GM19467 (cell line): ENCODE measurements around the gene ZNF74.
"Not testable (repeated sequence)": the region's sequence is repeated elsewhere in the genome, so short reads cannot be mapped to it uniquely, and the experiment has no call there.

ENCODE experiments used
- ATAC-seq: cut with Tn5 transposase; IDR thresholded peaks from one replicate; pipeline ENCODE4 v1.9.1; 2021; ENCODE audit warnings: mild to moderate bottlenecking, moderate library complexity; ENCODE audit not compliant: unreplicated experiment

Gene ZNF74

GRCh38 chr22:20441631-20442484 lies 47.9 kb downstream of the ZNF74 start:
- no peak for ATAC-seq

DNA sequence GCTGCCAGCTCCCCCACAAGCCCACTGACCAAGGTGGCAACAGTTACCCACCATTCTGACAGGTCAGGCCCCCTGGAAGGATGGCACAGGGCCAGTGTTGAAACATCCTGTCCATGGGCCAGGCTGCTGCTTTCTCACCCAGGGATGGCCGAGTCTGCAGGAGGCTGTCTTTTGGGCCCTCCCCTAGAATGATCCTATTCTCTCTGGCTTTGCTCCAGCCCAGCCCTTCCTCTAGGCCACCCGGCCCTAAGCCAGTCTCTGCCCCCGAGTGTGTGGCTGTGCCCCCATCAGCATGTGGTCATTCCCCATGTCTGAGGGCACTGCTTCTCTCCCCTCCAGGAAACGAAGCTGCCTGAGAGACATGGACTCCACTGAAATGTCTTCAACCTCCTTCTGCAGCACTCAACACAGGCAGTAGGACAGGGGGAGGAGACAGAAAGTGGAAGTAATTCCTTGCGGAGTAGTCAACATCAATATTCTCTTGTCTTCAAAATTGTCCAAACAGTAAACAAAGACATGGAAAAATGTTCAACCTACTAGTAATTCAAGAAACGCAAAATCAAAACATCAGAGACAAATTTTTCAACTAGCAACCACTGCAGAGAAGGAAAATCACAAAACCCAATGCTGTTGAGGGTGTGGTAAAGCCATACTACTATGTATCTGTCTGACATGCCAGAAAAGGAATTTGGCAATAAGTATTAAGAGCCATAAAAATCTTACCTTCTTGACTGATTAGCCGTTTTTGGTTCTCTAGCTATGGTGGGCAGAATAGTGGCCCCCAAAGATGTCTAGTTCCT lies 48.7 kb downstream of the ZNF74 start:
- ATAC-seq: no peak

DNA sequence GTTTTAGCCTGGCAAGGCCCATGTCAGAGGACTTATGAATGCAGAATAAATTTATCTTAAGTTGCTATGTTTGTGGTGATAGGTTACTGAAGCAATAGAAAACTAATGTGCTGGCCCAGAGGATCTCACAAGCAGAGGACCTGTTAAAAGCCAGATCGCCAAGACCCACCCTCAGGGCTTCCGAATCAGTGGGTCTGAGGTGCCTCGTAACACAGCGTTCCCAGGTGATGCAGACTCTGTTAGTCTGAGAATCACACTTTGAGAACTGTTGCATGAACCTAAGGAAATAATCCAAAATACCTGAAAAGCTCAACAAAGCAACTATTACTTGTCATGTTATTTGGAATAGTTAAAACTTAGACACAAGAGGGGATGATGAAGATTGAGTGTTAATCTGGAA lies 50.4 kb downstream of the ZNF74 start:
- no peak for ATAC-seq

DNA sequence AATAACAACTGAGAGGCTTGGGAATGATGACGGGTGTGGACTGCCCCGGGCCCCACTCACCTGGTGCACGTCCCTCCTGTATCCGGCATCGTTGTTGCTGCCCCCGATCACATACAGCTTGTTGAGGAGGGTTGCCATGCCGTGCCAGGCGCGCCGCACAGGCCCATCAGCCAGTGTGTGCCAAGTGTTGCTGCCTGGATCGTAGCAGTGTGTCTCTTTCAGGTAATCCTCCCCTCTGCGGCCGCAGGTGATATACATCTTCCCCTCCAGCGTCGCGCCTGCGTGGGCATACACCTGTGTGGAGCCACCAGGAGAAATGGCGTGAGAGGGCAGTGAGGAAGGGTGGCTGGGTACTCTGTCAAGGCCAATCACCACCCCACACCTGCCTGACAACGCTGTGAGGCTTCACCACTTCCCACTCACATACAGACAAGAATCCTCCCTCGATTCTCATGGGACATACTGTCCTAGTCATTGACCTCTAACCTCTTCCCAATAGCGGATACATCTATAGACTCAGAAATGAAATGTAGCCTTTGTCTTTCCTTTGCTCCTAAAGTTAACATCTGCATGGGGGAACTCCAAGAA lies 52.5 kb downstream of the ZNF74 start:
- no peak for ATAC-seq

DNA sequence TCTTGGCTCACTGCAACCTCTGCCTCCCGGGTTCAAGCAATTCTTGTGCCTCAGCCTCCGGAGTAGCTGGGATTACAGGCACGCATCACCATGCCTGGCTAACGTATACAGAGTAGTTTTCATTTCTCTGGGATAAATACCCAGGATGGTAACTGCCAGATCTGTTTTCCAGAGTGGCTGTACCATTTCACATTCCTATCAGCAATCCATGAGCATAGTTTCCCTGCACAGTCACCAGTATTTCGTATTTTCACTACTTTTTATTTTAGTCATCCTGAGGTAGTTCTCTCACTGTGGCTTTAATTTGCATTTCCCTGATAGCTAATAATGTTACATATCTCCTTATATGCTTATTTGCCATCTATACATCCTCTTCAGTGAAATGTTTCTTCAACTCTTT lies 54.7 kb downstream of the ZNF74 start:
- ATAC-seq: no peak

- ATAC-seq: no peak
Measured at GRCh38 chr22:20449819-20450550, 56.0 kb downstream of the ZNF74 start.

DNA sequence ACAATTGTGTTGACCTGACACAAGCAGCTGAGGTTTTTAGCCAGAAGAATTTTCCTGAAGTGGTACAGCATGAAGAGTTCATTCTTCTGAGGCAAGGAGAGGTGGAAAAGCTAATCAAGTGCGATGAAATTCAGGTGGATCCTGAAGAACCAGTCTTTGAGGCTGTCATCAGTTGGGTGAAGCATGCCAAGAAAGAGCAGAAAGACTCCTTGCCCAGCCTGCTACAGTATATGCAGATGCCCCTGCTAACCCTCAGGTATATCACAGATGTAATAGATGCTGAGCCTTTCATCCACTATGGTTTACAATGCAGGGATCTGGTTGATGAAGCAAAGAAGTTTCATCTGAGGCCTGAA lies 56.6 kb downstream of the ZNF74 start:
- no peak for ATAC-seq

GRCh38 chr22:20451129-20451778 lies 57.3 kb downstream of the ZNF74 start:
- ATAC-seq: not testable (repeated sequence)

GRCh38 chr22:20451920-20452319 lies 58.0 kb downstream of the ZNF74 start:
- ATAC-seq: no peak

DNA sequence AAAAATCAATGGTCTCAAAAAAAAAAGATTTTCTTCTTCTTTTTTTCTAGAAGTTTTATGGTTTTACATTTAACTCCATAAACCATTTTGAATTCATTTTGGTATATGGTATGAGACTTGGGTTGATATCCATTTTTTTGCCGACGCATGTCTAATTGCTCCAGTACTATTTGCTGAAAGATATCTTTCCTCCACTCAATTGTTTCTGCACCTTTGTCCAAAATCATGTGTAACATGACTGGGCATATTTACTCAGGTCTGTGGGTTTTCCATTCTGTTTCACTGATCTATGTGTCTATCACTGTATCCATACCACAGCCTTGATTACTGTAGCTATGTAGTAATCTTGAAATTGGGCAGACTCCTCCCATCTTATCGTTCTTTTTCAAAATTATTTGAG lies 59.3 kb downstream of the ZNF74 start:
- ATAC-seq: no peak

DNA sequence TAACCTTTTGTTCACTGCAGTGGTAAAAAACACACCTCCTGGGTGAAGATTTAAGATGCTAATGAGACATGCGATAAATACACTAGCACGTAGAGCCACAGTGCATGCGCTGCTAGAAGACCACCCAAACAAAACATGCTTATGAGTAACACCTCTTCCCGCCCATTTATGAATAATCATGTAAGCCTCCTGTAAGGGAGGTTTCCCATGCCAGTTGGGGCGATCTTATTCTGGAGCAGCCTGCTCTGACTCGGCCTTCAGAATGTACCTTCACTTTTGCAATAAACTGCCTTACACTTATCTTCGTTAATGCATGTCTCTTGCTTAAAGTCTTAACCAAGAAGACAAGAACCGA lies 61.7 kb downstream of the ZNF74 start:
- ATAC-seq: no peak

DNA sequence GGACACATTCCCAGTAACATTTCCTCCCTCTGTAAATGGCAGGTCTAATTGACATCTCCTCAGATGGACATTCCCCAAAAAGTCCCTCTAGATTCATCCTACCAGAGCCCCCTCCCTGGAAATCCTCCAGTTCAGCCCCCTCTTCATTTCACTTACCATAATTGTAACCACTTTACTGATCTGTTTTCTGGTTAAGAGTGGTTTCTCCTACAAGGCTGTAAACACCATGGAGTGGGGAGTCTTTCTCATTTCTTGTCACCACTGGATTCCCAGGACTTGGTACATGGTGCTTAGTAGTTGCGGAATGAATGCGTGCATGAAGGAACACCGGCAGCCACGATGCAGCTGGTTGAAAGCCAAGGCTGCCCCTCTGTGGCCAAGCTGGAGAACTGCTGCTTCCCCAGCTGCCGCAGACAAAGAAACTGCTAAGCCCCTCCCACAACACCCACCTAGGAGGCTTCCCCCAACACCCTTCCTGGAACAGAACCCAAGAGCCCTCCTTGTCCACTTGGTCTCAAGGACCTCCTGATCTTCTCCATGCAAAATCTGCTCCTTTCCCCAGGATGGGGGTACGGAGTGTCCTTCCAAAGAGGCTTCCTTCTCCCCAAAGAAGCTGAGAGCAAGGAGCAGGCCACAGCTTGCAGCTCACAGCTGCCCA lies 62.2 kb downstream of the ZNF74 start:
- no peak for ATAC-seq

DNA sequence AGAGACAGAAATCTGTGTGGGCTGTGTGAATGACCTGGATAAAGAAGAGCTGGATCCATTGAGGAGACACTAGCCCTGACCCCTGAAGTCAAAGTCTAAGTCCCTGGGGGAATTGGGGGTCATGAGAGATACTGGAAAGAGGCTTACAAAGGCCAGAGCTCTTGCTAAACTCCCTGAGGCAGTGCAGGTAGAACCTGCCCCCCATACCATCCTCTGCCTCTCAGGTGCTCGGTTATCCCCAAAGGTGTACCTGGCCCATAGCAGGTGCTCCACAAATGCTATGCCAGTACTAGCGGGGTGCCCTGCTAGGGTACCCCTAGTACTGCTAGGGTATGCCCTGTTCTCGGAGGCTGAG lies 62.7 kb downstream of the ZNF74 start:
- ATAC-seq: no peak

GRCh38 chr22:20457506-20458240 lies 63.7 kb downstream of the ZNF74 start:
- no peak for ATAC-seq
